RWPE1 (cell line): ENCODE results near the gene C2orf81.

Experiments
- CTCF ChIA-PET: fragments of 350-600 bp; sonication (Branson Sonifier 250); formaldehyde crosslinking; extraction: SDS; loops from one replicate; lab custom pipeline; 2021; lab: Yijun Ruan, JAX
- POLR2A ChIA-PET: fragments of 400-600 bp; formaldehyde crosslinking; extraction: SDS; loops from one replicate; lab custom pipeline; 2020; ENCODE audit warnings: antibody characterized with exemption; ENCODE audit not compliant: low non-redundant PET; lab: Yijun Ruan, JAX
- DNase-seq: peaks from one replicate; pipeline ENCODE4 v3.0.0; 2012; ENCODE audit warnings: low spot score
- H3K27ac ChIP-seq: fragments of 450-650 bp; 2 replicates; pipeline ENCODE4 v1.5.1; 2017
- CTCF ChIP-seq: fragments of 450-650 bp; conservative IDR thresholded peaks from 2 replicates; pipeline ENCODE4 v1.5.1; 2017; ENCODE audit warnings: low read depth, mild to moderate bottlenecking

Gene C2orf81

GRCh38 chr2:74458938-74459363, 37.5 kb upstream of the C2orf81 start:
- no peak for DNase-seq
- TF ChIP-seq CTCF, result no peak
- CTCF ChIA-PET, result interaction anchor here (1.5 kb wide), 1 partner anchor 73 kb away, joined by 4 read pairs; no protein-coding TSS in a partner anchor
- H3K27ac ChIP-seq, result peak overlapping the region; percentile 98
- POLR2A ChIA-PET, result interaction anchor here (0.8 kb wide), 1 partner anchor 12 kb away, joined by 3 read pairs; no protein-coding TSS in a partner anchor

DNA sequence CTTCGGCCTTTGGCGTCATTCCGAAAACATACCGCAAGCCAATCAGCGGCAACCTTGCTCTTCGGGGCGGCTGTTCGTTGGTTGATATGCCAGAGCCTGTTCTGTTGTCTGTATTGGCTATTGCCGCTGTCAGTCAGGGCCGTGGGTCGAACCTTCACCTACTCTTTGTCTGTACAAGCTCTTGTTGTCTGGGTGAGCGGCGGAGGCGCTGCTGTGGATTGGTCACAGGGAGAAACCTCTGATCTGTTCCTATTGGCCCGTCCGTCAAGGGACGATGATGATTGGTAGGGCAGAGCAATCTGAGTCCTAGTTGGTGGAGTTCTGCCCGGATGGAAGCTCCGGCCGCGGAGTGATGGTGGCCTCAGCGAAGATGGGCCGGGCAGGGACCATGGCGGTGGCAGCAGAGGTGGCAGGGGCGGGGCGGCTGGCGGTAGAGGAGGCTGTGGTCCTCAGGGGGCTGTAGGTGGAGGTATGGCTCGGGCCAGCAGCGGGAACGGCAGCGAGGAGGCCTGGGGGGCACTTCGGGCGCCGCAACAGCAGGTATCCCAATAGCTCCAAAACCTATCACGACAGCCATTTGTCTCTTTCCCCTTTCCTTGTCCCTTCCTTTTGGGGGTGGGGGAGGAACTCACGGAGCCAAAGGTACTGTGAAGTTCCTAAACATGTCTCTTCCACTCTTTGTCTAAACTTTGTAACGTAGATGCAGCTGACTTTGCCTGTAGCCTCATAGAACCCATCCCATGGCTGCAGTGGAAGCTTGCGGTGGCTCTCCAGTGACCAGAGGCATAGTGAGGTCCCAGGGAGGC, 36.9 kb upstream of the C2orf81 start, which contains the start of gene WBP1:
WBP1 (plus strand) TSS at position 307 of the 806 bp plus-strand sequence; CDS start at position 472, 165 bp downstream.
- H3K27ac ChIP-seq, result peak within 1 kb of the TSS; percentile 98
- DNase-seq, result peak; percentile 99
- CTCF ChIA-PET, result interaction anchor here (1.5 to 1.8 kb wide), 2 partner anchors 25 to 74 kb away, joined by 4 to 6 read pairs; partner anchors contain the start of genes CCDC142 and TTC31
- no peak for TF ChIP-seq CTCF
- POLR2A ChIA-PET, result interaction anchor here (0.8 to 1.0 kb wide), 2 partner anchors 13 to 18 kb away, joined by 3 to 5 read pairs; no protein-coding TSS in a partner anchor

DNA sequence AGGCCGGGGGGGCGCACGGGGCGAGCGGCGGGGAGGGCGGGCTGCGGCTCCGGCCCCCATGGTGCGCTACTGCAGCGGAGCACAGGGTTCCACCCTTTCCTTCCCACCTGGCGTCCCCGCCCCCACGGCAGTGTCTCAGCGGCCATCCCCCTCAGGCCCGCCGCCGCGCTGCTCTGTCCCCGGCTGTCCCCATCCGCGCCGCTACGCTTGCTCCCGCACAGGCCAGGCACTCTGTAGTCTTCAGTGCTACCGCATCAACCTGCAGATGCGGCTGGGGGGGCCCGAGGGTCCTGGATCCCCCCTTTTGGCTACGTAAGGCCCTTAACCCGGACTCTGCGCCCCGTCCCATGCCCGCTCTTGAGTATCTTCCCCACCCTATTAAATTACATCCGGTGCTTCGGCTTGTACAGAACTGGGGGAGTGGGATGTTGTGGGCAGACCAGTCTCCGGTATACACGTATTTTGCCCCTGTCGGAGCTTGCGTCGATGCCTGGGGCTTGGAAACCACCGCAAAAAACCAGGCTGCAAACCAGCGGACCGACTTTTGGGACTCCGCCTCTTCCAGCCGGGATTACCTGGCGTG, 36.2 kb upstream of the C2orf81 start:
- peak overlapping the region; percentile 98 for H3K27ac ChIP-seq
- POLR2A ChIA-PET, result interaction anchor here (1.0 to 1.1 kb wide), 2 partner anchors 17 to 24 kb away, joined by 4 to 5 read pairs; no protein-coding TSS in a partner anchor
- peak; percentile 48 for DNase-seq
- CTCF ChIA-PET, result interaction anchor here (1.8 kb wide), 1 partner anchor 25 kb away, joined by 6 read pairs; the partner anchor contains the start of genes CCDC142 and TTC31
- no peak for TF ChIP-seq CTCF

GRCh38 chr2:74457129-74457548, 35.7 kb upstream of the C2orf81 start:
- ChIA-PET POLR2A (interaction anchor here (1.1 kb wide), 1 partner anchor 24 kb away, joined by 4 read pairs; no protein-coding TSS in a partner anchor), CTCF (interaction anchor here (1.8 kb wide), 1 partner anchor 26 kb away, joined by 6 read pairs; the partner anchor contains the start of genes CCDC142 and TTC31)
- H3K27ac ChIP-seq, result peak overlapping the region; percentile 98
- no peak for DNase-seq
- TF ChIP-seq CTCF, result no peak

DNA sequence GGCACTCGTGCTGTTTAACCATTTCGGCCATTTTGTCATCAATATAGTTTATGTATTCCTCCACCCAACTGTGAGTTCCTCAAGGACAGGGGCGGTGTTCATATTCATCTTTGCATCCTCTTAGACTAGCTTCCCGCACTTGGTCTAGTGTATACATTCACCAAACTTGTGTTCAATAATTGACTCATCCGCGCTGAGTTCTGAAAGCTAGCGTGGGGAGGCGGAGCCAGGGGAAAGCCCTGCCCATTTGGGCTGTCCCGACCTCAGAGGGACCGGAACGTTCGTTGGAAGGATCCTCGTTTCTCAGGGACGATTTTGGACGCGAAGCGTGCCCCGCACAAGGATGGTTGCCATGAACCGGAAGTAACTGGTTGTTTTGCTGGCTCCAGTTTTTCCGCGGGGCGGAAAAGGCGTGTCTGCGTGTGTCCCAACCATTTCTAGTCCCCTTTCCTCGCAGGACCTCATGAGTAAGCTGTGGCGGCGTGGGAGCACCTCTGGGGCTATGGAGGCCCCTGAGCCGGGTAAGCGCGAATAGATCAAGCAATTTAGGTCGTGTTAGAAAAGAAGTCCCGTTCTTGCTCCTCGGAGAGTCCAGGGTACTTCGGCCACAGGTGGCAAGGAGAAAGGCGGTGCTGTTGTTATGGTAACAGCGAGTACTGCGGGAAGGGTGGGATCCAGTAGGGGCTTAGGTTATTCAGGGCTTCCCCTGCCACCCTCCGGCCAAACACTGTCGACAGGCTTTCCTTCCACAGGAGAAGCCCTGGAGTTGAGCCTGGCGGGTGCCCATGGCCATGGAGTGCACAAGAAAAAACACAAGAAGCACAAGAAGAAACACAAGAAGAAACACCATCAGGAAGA, 33.5 kb upstream of the C2orf81 start, which contains the start of gene INO80B:
INO80B (plus strand) TSS at position 434 of the 858 bp plus-strand sequence; CDS start at position 464, 30 bp downstream.
- H3K27ac ChIP-seq, result peak within 1 kb of the TSS; percentile 62
- CTCF ChIA-PET, result interaction anchor here (0.6 to 1.2 kb wide), 5 partner anchors 12 to 77 kb away, joined by 3 to 5 read pairs (median 3); no protein-coding TSS in a partner anchor
- TF ChIP-seq CTCF, result no peak
- DNase-seq, result peak; percentile 88
- POLR2A ChIA-PET, result interaction anchor here (0.5 to 1.0 kb wide), 2 partner anchors 12 kb away, joined by 4 to 8 read pairs; no protein-coding TSS in a partner anchor
